ENCODE measurements around the gene ANK3. TPM values are rescaled to one million over a fixed set of nuclear protein-coding genes. Genes with fewer than 3 reads are reported as not detected.

The ANK3 gene
- total and polyA plus RNA-seq, 2 experiments from 2014 or later: 0.14 to 0.54 TPM

- no peak overlapping the region for H3K9ac ChIP-seq
- peaks cover 7% of the 10 kb centered on the region; the same call in 1 of the 2 replicates for H3F3A ChIP-seq (ENCODE audit: insufficient read depth)
- H3K4me3 ChIP-seq: no peak overlapping the region
- DNase-seq: no peak
- no peaks in the 10 kb centered on the region for H3K79me2 ChIP-seq (ENCODE audit: insufficient read depth)
- H3K27me3 ChIP-seq (replicated peaks; ENCODE audit: insufficient read depth): no peaks in the 10 kb centered on the region
- peaks cover 18% of the 10 kb centered on the region; the same call in 1 of the 2 replicates for H3K4me1 ChIP-seq (ENCODE audit: insufficient read depth)
- no peak overlapping the region for H3K27ac ChIP-seq
- TF ChIP-seq EZH2phosphoT487 (IDR thresholded peaks at IDR 0.05; ENCODE audit: insufficient read depth, low read depth) (no peak), EZH2 (IDR thresholded peaks at IDR 0.05; ENCODE audit: insufficient read depth, poor library complexity, severe bottlenecking) (no peak)
- no peaks in the 10 kb centered on the region for H3K9me2 ChIP-seq (ENCODE audit: insufficient read depth)
- H3K36me3 ChIP-seq (ENCODE audit: low read depth): no peaks in the 10 kb centered on the region
- in situ Hi-C loops (cut with MboI): no loop called here
- no peaks in the 10 kb centered on the region for H3K9me3 ChIP-seq (ENCODE audit: low read depth)
- H3K4me2 ChIP-seq (ENCODE audit: unreplicated experiment): no peak overlapping the region
- 93 to 100% methylated on average over 1 of the region's 1 CpG for WGBS, 2 experiments (ENCODE audit: low coverage in 1 of 2, low lambda C conversion rate in 2 of 2, missing lambda C conversion rate in 2 of 2)
- no peaks in the 10 kb centered on the region for H4K20me1 ChIP-seq (ENCODE audit: insufficient read depth)
- H2AFZ ChIP-seq: no peak overlapping the region
Observed at GRCh38 chr10:60347270-60347669, 42.4 kb downstream of the ANK3 start.

- H3K4me1 ChIP-seq (ENCODE audit: insufficient read depth): peaks cover 18% of the 10 kb centered on the region; the same call in 1 of the 2 replicates
- H3K4me2 ChIP-seq (ENCODE audit: unreplicated experiment): no peak overlapping the region
- no peak overlapping the region for H3K9ac ChIP-seq
- H3K9me2 ChIP-seq (ENCODE audit: insufficient read depth): no peaks in the 10 kb centered on the region
- H3K79me2 ChIP-seq (ENCODE audit: insufficient read depth): no peaks in the 10 kb centered on the region
- DNase-seq: no peak
- no peaks in the 10 kb centered on the region for H4K20me1 ChIP-seq (ENCODE audit: insufficient read depth)
- peaks cover 7% of the 10 kb centered on the region; the same call in 1 of the 2 replicates for H3F3A ChIP-seq (ENCODE audit: insufficient read depth)
- no peaks in the 10 kb centered on the region for H3K36me3 ChIP-seq (ENCODE audit: low read depth)
- no peak overlapping the region for H2AFZ ChIP-seq
- in situ Hi-C loops (cut with MboI): no loop called here
- no peaks in the 10 kb centered on the region for H3K27me3 ChIP-seq (replicated peaks; ENCODE audit: insufficient read depth)
- no peaks in the 10 kb centered on the region for H3K9me3 ChIP-seq (ENCODE audit: low read depth)
- TF ChIP-seq EZH2 (IDR thresholded peaks at IDR 0.05; ENCODE audit: insufficient read depth, poor library complexity, severe bottlenecking) (no peak), EZH2phosphoT487 (IDR thresholded peaks at IDR 0.05; ENCODE audit: insufficient read depth, low read depth) (no peak)
- H3K27ac ChIP-seq: no peak overlapping the region
- H3K4me3 ChIP-seq: no peak overlapping the region
- 83 to 91% methylated on average over 1 of the region's 1 CpG for WGBS, 2 experiments (ENCODE audit: low coverage in 1 of 2, low lambda C conversion rate in 2 of 2, missing lambda C conversion rate in 2 of 2)
Observed at GRCh38 chr10:60346661-60347060, 43.0 kb downstream of the ANK3 start.

- no peak overlapping the region for H3K4me2 ChIP-seq (ENCODE audit: unreplicated experiment)
- H3K4me1 ChIP-seq (ENCODE audit: insufficient read depth): no peaks in the 10 kb centered on the region
- H4K20me1 ChIP-seq (ENCODE audit: insufficient read depth): no peaks in the 10 kb centered on the region
- in situ Hi-C loops (cut with MboI): no loop called here
- DNase-seq: no peak
- no peak overlapping the region for H3K27ac ChIP-seq
- WGBS, 2 experiments (ENCODE audit: low coverage in 1 of 2, low lambda C conversion rate in 2 of 2, missing lambda C conversion rate in 2 of 2): 73 to 80% methylated on average over 1 of the region's 1 CpG
- H3K27me3 ChIP-seq (replicated peaks; ENCODE audit: insufficient read depth): no peaks in the 10 kb centered on the region
- no peak overlapping the region for H3K9ac ChIP-seq
- no peaks in the 10 kb centered on the region for H3K9me2 ChIP-seq (ENCODE audit: insufficient read depth)
- no peaks in the 10 kb centered on the region for H3K9me3 ChIP-seq (ENCODE audit: low read depth)
- no peak overlapping the region for H2AFZ ChIP-seq
- no peaks in the 10 kb centered on the region for H3F3A ChIP-seq (ENCODE audit: insufficient read depth)
- TF ChIP-seq EZH2phosphoT487 (IDR thresholded peaks at IDR 0.05; ENCODE audit: insufficient read depth, low read depth): no peak
- no peak for TF ChIP-seq EZH2 (IDR thresholded peaks at IDR 0.05; ENCODE audit: insufficient read depth, poor library complexity, severe bottlenecking)
- no peaks in the 10 kb centered on the region for H3K36me3 ChIP-seq (ENCODE audit: low read depth)
- H3K4me3 ChIP-seq: no peak overlapping the region
- no peaks in the 10 kb centered on the region for H3K79me2 ChIP-seq (ENCODE audit: insufficient read depth)
Observed at GRCh38 chr10:60343254-60343653, 46.4 kb downstream of the ANK3 start.

GRCh38 chr10:60341969-60342368 lies 47.7 kb downstream of the ANK3 start:
- Histone ChIP-seq H3K4me3 (no peak overlapping the region), H2AFZ (no peak overlapping the region), H3K4me1 (ENCODE audit: insufficient read depth) (no peaks in the 10 kb centered on the region), H3K27ac (no peak overlapping the region), H3K9me2 (ENCODE audit: insufficient read depth) (no peaks in the 10 kb centered on the region), H3K9ac (no peak overlapping the region), H4K20me1 (ENCODE audit: insufficient read depth) (no peaks in the 10 kb centered on the region), H3K9me3 (ENCODE audit: low read depth) (no peaks in the 10 kb centered on the region), H3K27me3 (replicated peaks; ENCODE audit: insufficient read depth) (no peaks in the 10 kb centered on the region), H3K36me3 (ENCODE audit: low read depth) (no peaks in the 10 kb centered on the region), H3K4me2 (ENCODE audit: unreplicated experiment) (no peak overlapping the region), H3F3A (ENCODE audit: insufficient read depth) (no peaks in the 10 kb centered on the region), H3K79me2 (ENCODE audit: insufficient read depth) (no peaks in the 10 kb centered on the region)
- in situ Hi-C loops (cut with MboI): no loop called here
- no peak for DNase-seq
- WGBS, 2 experiments (ENCODE audit: low coverage in 1 of 2, low lambda C conversion rate in 2 of 2, missing lambda C conversion rate in 2 of 2): 88 to 90% methylated on average over 4 of the region's 4 CpGs
- no peak for TF ChIP-seq EZH2phosphoT487 (IDR thresholded peaks at IDR 0.05; ENCODE audit: insufficient read depth, low read depth)
- no peak for TF ChIP-seq EZH2 (IDR thresholded peaks at IDR 0.05; ENCODE audit: insufficient read depth, poor library complexity, severe bottlenecking)

- H2AFZ ChIP-seq: no peak overlapping the region
- no peak overlapping the region for H3K4me3 ChIP-seq
- TF ChIP-seq EZH2phosphoT487 (IDR thresholded peaks at IDR 0.05; ENCODE audit: insufficient read depth, low read depth) (no peak), EZH2 (IDR thresholded peaks at IDR 0.05; ENCODE audit: insufficient read depth, poor library complexity, severe bottlenecking) (no peak)
- no peaks in the 10 kb centered on the region for H3F3A ChIP-seq (ENCODE audit: insufficient read depth)
- WGBS, 2 experiments (ENCODE audit: low coverage in 1 of 2, low lambda C conversion rate in 2 of 2, missing lambda C conversion rate in 2 of 2): 100% methylated on average over 1 of the region's 1 CpG
- H3K9me2 ChIP-seq (ENCODE audit: insufficient read depth): no peaks in the 10 kb centered on the region
- H3K27ac ChIP-seq: no peak overlapping the region
- no peaks in the 10 kb centered on the region for H3K27me3 ChIP-seq (replicated peaks; ENCODE audit: insufficient read depth)
- H3K9ac ChIP-seq: no peak overlapping the region
- H3K36me3 ChIP-seq (ENCODE audit: low read depth): no peaks in the 10 kb centered on the region
- in situ Hi-C loops (cut with MboI): no loop called here
- no peak for DNase-seq
- H3K79me2 ChIP-seq (ENCODE audit: insufficient read depth): no peaks in the 10 kb centered on the region
- no peak overlapping the region for H3K4me2 ChIP-seq (ENCODE audit: unreplicated experiment)
- no peaks in the 10 kb centered on the region for H3K9me3 ChIP-seq (ENCODE audit: low read depth)
- no peaks in the 10 kb centered on the region for H3K4me1 ChIP-seq (ENCODE audit: insufficient read depth)
- no peaks in the 10 kb centered on the region for H4K20me1 ChIP-seq (ENCODE audit: insufficient read depth)
Observed at GRCh38 chr10:60340973-60341372, 48.7 kb downstream of the ANK3 start.
